Gastroesophageal sphincter (tissue), 4 donors: Measurements from ENCODE around the gene EIF1B. TPM values are rescaled to one million over a fixed set of nuclear protein-coding genes. Genes with fewer than 3 reads are reported as not detected.

ENCODE experiments used
- ATAC-seq: fragments of 150-250 bp; one replicate; pipeline ENCODE4 v1.9.1; 2016; ENCODE audit warnings: mild to moderate bottlenecking, moderate library complexity
- H3K27ac ChIP-seq, 4 donors: fragments of 200-600 bp; sonication (generic) in 3 of 4; 1 replicate in 3 of 4; 2 replicates in 1 of 4; pipeline ENCODE4 v1.5.1; 2016 to 2019
- H3K27me3 ChIP-seq: fragments of 200-600 bp; sonication (generic); one replicate; pipeline ENCODE4 v1.5.1; 2019
- H3K36me3 ChIP-seq, 2 donors: fragments of 200-600 bp; sonication (generic); one replicate each; pipeline ENCODE4 v1.5.1; 2019; ENCODE audit warnings: control low read depth in 1 of 2
- H3K4me1 ChIP-seq, 3 donors: fragments of 200-600 bp; sonication (generic); 1 replicate in 2 of 3; 2 replicates in 1 of 3; pipeline ENCODE4 v1.5.1; 2016 to 2019; ENCODE audit warnings: control low read depth in 2 of 3
- H3K4me3 ChIP-seq, 2 donors: fragments of 200-600 bp; sonication (generic); one replicate each; pipeline ENCODE4 v1.5.1; 2019; ENCODE audit warnings: mild to moderate bottlenecking in 1 of 2, moderate library complexity in 1 of 2
- H3K9me3 ChIP-seq, 3 donors: fragments of 200-600 bp; sonication (generic); one replicate each; pipeline ENCODE4 v1.5.1; 2017 to 2019; ENCODE audit warnings: control low read depth in 2 of 3
- EP300 ChIP-seq: sonication (generic); formaldehyde crosslinking; IDR thresholded peaks from one replicate; pipeline ENCODE4 v1.6.1; 2017; ENCODE audit warnings: antibody characterized with exemption, mild to moderate bottlenecking
- POLR2A ChIP-seq, 2 donors: fragments of 450-650 bp; IDR thresholded peaks; one replicate each; pipeline ENCODE4 v1.6.1; 2017; ENCODE audit warnings: antibody characterized with exemption in 2 of 2, mild to moderate bottlenecking in 2 of 2, moderate library complexity in 1 of 2
- POLR2AphosphoS5 ChIP-seq: sonication (generic); formaldehyde crosslinking; IDR thresholded peaks from one replicate; pipeline ENCODE4 v1.6.1; 2017; ENCODE audit warnings: antibody characterized with exemption
- WGBS, 2 donors: methylation state at CpG; one replicate each; pipeline ENCODE4 v1.1.5; 2018; ENCODE audit warnings: low coverage in 1 of 2; 5-methylcytosine and 5-hydroxymethylcytosine counted together
- total RNA-seq, 4 donors: library from RNA; depleted of rRNA; stranded (reverse); fragments of >200 nt; gene quantifications; one replicate each; pipeline ENCODE4 v1.1.0, GENCODE V29; 2016
- TF ChIP-seq, protein P1 (sequence below), 4 experiments: fragments of 200-600 bp in 2 of 4; fragments of 450-650 bp in 2 of 4; sonication (generic) in 1 of 4; IDR thresholded peaks; one replicate each; pipeline ENCODE4 v1.5.1; 2017 to 2019; ENCODE audit warnings: antibody characterized with exemption in 4 of 4, mild to moderate bottlenecking in 2 of 4, moderate library complexity in 2 of 4

EIF1B gene
- 10 to 100 TPM; 26.8 to 49.2 (median 38.0) TPM for total RNA-seq

DNA sequence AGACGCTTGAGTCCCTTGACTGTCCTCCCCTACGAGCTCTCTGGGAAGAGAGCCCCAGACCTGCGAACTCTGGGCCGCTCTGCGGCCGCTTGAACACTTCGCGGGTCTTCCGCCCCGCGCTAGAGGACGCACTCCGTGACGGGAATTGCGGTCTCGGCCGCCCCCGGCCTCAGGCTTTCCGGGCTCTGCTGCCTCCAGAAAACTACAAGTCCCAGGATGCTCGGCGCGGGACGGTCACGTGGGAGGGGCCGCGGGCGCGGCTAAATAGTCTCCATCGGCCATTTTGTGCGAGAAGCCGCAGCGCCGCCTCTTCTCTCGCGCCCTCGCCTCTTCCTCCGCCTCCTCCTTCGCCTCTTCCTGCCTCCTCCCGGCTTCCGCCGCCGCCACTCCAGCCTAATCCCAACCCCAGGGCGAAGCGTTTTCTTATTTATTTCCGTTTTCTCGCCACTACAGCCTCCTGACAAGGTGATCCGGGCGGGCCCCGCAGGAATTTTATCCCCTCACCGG lies at the start of gene EIF1B:
TSS of gene EIF1B (plus strand) at position 290 of the 507 bp plus-strand sequence. CDS start 235 bp downstream, outside the sequence.
- TF ChIP-seq POLR2A (IDR thresholded peaks at IDR 0.05) (peak; percentile 80 to 90), EP300 (no peak), POLR2AphosphoS5 (peak; percentile 91)
- TF ChIP-seq, protein P1, sequence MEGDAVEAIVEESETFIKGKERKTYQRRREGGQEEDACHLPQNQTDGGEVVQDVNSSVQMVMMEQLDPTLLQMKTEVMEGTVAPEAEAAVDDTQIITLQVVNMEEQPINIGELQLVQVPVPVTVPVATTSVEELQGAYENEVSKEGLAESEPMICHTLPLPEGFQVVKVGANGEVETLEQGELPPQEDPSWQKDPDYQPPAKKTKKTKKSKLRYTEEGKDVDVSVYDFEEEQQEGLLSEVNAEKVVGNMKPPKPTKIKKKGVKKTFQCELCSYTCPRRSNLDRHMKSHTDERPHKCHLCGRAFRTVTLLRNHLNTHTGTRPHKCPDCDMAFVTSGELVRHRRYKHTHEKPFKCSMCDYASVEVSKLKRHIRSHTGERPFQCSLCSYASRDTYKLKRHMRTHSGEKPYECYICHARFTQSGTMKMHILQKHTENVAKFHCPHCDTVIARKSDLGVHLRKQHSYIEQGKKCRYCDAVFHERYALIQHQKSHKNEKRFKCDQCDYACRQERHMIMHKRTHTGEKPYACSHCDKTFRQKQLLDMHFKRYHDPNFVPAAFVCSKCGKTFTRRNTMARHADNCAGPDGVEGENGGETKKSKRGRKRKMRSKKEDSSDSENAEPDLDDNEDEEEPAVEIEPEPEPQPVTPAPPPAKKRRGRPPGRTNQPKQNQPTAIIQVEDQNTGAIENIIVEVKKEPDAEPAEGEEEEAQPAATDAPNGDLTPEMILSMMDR (IDR thresholded peaks at IDR 0.05), result peak; percentile 55 to 92 (median 90)
- peak; percentile 98 for ATAC-seq
- H3K9me3 ChIP-seq, result no peaks in the 10 kb centered on the region
- 0% methylated on average over 17 to 20 of the region's 50 CpGs for WGBS, 2 donors
- H3K36me3 ChIP-seq, result peaks cover 0 to 30% of the 10 kb centered on the region in 2 donors
- H3K27me3 ChIP-seq, result no peaks in the 10 kb centered on the region
- H3K27ac ChIP-seq, result peak within 1 kb of the TSS; percentile 92 to 98 (median 98)
- H3K4me1 ChIP-seq, result peaks cover 0 to 48% (median 8%) of the 10 kb centered on the region in 3 donors
- H3K4me3 ChIP-seq, result peak within 1 kb of the TSS; percentile 88 to 95

DNA sequence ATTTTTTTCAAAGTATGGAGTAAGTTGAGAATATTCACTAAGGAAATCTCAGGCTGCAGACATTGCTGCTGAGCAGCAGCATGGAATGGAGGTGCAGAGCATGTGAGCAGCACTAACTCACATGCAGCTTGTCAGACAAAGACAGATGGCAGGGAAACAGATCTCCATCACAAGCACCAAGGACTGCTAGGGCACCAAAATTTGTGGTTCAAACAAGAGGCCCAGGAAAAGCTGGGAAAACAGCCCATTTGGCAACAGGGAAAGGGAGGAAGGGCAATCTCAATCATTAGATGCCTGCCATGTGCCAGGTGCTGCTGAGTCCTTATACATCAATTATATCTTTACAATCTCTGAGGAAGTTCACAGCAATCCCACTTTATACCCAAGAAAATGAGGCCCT lies 47.2 kb upstream of the EIF1B start:
- H3K27ac ChIP-seq, result no peak overlapping the region
- H3K4me3 ChIP-seq, result no peak overlapping the region
- no peaks in the 10 kb centered on the region for H3K9me3 ChIP-seq
- no peaks in the 10 kb centered on the region for H3K4me1 ChIP-seq
- no peaks in the 10 kb centered on the region for H3K27me3 ChIP-seq
- no peak for ATAC-seq
- peaks cover 0 to 4% of the 10 kb centered on the region in 2 donors for H3K36me3 ChIP-seq
- TF ChIP-seq EP300 (no peak), POLR2A (IDR thresholded peaks at IDR 0.05) (no peak), POLR2AphosphoS5 (no peak)
- TF ChIP-seq, protein P1 (IDR thresholded peaks at IDR 0.05), result no peak

DNA sequence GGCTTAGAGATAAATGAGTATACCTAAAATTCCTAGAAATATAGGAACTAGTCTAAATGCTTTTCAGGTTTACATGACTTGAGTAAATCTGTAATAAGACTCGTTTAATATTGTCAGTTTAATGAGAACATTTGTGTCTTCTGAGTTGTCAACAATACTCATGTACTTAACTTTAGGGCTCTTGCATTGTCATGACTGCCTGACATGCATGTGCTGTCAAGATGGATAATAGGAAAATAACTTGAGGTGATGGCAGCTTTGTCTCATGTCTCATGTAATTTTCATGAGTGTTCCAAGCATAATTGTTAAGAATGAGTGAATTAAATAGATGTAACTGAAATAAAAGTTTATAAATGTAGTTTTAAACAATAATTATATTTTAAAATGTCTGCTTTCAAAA lies 45.1 kb upstream of the EIF1B start:
- Histone ChIP-seq H3K9me3 (no peaks in the 10 kb centered on the region), H3K4me1 (no peaks in the 10 kb centered on the region), H3K27me3 (no peaks in the 10 kb centered on the region), H3K27ac (no peak overlapping the region), H3K4me3 (no peak overlapping the region), H3K36me3 (no peaks in the 10 kb centered on the region)
- no peak for TF ChIP-seq POLR2A (IDR thresholded peaks at IDR 0.05)
- no peak for TF ChIP-seq POLR2AphosphoS5
- no peak for TF ChIP-seq EP300
- TF ChIP-seq, protein P1 (IDR thresholded peaks at IDR 0.05), result no peak
- 74 to 100% methylated on average over 1 of the region's 1 CpG for WGBS, 2 donors
- ATAC-seq, result no peak

DNA sequence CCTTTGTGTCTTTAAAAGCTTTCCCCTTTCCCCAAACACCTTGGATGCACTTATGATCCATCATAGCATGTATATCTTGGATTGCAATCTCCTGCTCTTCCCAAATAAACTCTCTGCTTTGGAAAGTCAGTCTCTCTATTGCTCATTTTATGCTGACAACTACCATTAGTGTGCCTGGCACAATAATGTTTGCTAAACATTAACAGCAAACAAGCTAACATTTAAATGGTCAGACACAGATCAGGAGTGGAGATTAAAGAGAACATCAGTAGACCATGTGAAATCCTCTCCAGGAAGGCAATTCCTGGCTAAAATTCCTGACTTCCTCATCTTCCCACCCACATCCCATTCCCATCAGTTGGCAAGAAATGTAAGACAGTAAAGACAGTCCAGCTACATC lies 44.3 kb upstream of the EIF1B start:
- TF ChIP-seq EP300 (no peak), POLR2A (IDR thresholded peaks at IDR 0.05) (no peak), POLR2AphosphoS5 (no peak)
- TF ChIP-seq, protein P1 (IDR thresholded peaks at IDR 0.05), result no peak

DNA sequence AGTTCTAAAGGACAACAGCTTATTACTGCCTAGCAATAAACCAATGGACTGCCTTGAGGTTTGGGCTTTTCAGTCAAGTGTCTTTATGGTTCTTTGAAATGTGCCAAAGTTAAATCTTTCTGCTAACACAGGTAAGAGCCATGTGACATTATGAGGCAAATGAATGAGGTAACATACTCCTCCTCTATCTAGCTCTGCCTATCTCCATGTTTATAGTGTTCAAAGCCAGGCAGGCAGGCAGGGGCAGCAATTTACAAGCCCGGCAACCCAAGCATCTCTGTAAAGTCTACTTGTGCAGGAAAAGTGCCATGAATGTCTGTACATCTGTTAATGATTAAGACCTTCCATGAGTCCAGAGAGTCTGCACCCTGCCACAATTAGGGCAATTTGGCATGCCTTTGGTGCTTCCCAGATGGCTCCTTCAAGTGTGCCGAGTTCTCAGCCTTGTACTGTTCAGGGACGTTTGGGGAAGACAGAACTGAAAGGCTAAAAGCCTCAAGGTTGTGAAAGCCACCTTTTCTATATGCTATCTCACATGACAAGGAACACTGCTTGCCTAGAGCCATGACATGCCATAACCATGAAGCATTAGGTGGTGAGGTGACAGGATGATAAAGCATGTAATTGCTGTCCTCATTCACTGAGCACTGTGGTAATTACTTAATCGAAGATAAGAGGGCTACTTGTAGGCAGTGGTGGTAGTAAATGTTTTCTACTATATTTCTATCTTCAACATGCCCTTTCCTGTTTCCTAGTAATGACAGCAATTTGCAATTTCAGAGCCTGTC lies 41.4 kb upstream of the EIF1B start:
- Histone ChIP-seq H3K4me1 (no peaks in the 10 kb centered on the region), H3K4me3 (no peak overlapping the region), H3K27ac (no peak overlapping the region), H3K27me3 (no peaks in the 10 kb centered on the region), H3K9me3 (no peaks in the 10 kb centered on the region), H3K36me3 (no peaks in the 10 kb centered on the region)
- TF ChIP-seq, protein P1 (IDR thresholded peaks at IDR 0.05), result no peak
- TF ChIP-seq EP300, result no peak
- WGBS, 2 donors, result 52 to 83% methylated on average over 3 to 4 of the region's 4 CpGs
- ATAC-seq, result no peak

More for the DNA sequence above, 44.3 kb upstream of the EIF1B start:
- Histone ChIP-seq H3K9me3 (no peaks in the 10 kb centered on the region), H3K4me3 (no peak overlapping the region), H3K27me3 (no peaks in the 10 kb centered on the region), H3K27ac (no peak overlapping the region), H3K36me3 (no peaks in the 10 kb centered on the region), H3K4me1 (no peaks in the 10 kb centered on the region)
- ATAC-seq, result no peak
